Measurements from ENCODE around the gene ASB2.

ASB2 gene

GRCh38 chr14:93982230-93983007 is 6.0 kb upstream of the ASB2 start:
- no peak for DNase-seq (ENCODE audit: low read depth, low spot score)
- H3K27ac ChIP-seq = no peak overlapping the region

DNA sequence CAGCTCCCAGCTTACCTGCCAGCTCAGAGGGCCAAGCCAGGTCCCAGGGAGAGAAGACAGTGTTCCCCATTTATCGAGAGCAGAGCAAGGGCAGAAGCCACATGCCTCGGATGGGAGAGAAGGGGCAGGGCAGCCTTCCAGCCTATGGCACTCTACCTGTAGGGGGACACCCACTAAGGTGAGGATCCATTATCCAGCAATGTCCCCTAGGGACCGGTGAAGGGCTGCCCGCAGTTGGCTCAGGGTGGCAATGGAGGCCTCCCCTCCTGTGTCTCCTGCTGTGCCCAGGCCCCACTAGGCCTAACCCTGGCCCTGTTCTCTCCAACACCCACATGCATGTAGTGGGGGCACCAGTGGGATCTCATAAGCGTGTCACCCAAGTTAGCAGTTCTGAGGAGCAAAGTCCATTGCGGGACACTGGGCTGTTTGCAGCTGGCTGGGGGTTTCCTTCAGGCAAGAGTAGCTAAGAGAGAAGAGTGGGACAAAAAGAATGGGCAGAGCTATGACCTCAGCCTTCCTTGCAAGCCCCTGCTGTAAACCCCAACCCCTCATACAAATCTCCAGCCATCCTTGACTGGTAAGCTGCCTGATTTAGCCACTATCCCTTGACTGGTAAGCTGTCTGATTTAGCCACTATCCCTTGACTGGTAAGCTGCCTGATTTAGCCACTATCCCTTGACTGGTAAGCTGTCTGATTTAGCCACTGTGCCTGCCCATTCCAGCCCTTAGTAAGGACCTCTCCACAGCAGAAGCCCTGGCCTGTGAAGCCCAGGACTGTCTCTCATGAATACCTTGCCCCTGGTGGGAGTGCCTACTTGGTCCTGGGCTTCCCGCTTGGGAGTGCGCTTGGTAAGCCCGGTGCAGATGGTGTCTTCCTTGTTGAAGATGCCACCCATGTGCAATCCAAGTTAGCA is 5.2 kb upstream of the ASB2 start:
- no peak for DNase-seq (ENCODE audit: low read depth, low spot score)
- no peak overlapping the region for H3K27ac ChIP-seq

DNA sequence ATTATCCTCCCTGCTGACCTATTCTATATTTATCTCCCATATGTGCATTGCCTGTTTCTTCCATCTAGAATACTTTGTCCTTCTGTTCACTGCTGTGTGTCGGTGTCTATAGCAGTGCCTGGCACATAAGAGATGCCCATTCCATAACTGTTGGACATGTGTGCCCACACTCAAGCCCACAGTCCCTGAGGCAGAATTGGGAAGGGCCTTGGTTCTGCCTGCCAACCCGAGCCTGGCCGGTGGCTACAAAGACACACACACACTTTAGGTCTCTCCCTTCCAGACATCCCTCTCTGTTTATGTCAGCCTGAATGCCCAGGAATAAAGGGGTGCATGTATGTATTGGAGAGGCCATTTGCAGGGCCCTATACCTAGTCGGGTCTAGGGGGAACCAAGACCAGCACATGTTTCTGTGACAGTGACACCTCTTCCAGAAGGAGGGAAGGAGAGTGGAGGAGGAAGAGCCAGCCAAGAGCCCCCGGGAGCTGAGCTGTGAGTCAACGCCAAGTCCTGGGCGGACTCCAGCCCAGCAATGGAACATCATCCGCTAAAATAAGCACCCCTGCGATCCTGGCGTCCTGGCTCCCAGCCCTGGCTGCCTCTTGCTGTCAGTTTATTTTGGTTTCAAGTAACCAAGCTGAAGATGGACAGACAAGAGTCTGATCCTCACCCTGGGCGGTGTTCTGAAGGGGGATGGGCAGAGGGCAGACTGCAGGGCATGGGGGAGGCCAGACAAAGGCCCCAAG is 4.3 kb upstream of the ASB2 start:
- no peak for DNase-seq (ENCODE audit: low read depth, low spot score)
- H3K27ac ChIP-seq = no peak overlapping the region

- H3K27ac ChIP-seq = no peak overlapping the region
- DNase-seq (ENCODE audit: low read depth, low spot score) = no peak
Observed at GRCh38 chr14:93978735-93979134, 2.4 kb upstream of the ASB2 start.

DNA sequence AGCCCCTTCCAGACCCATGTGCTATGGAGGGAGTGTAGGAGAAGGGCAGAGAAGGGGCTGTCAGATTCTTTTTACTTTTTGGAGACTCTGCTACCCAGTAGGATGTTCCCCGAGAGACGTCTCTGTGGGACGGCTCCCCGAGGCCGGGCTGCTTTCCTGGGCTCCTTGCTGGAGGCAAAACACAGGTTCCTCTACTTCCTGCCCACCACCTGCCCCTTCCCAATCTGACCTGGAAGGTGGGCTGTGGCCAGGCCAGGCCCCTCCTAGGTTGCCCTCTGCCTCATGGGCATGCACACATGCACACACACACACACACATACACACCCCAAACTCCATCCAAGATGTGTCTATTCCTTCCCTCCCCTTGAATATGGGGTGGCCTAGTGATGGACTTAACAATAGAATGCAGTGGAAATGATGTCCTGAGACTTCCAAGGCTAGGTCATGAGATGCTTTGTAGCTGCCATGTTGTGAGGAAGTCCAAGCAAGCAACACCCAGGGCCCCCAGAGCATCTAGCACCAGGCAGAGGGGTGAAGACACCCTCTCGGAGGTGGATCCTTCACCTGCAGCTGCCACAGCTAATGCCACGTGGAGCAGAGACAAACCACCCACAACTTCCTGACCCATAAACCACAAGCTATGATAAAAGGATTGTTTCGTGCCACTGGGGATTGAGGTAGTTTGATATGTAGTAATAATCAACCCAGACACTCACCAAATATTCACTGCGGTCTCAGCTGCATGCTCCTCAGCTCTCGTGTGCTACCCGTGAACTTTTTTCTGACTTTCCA is 1.6 kb upstream of the ASB2 start:
- no peak for DNase-seq (ENCODE audit: low read depth, low spot score)
- H3K27ac ChIP-seq = no peak overlapping the region

GRCh38 chr14:93977171-93977570 is 801 bp upstream of the ASB2 start:
- H3K27ac ChIP-seq = no peak overlapping the region
- no peak for DNase-seq (ENCODE audit: low read depth, low spot score)

DNA sequence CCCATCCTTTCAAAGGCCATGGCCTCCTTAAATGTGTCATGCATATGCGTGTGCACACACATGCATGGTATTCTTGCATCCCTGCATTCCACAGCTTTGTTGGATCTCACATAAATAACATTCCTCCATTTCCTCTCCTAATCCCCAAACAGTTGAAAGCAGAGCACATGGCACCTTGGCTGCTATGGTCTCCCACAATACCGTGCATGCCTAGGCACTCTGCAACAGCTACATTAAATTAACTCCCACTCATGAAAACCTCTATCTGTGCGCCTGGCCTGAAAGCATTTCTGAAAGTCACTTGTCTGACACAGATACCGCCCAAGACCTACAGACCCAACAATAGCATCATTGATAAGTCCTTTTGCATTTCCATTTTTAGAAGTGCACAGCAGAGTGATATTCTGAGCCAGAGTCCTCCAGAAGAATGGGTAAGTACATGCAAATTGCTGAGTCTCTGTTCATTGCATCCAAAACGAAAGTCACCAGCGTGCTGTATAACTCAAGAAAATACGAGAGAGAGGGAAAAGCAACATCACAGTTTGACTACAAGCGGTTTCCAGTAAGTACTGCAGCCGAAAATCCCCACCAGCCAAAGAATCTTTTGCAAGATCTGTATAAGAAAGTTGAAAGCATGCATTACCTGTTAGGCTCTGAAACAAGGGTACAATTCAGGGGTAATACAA is 436 bp downstream of the ASB2 start:
- H3K27ac ChIP-seq = no peak overlapping the region
- no peak for DNase-seq (ENCODE audit: low read depth, low spot score)

- no peak for DNase-seq (ENCODE audit: low read depth, low spot score)
- H3K27ac ChIP-seq = no peak overlapping the region
Observed at GRCh38 chr14:93974833-93975232, 1.5 kb downstream of the ASB2 start.

DNA sequence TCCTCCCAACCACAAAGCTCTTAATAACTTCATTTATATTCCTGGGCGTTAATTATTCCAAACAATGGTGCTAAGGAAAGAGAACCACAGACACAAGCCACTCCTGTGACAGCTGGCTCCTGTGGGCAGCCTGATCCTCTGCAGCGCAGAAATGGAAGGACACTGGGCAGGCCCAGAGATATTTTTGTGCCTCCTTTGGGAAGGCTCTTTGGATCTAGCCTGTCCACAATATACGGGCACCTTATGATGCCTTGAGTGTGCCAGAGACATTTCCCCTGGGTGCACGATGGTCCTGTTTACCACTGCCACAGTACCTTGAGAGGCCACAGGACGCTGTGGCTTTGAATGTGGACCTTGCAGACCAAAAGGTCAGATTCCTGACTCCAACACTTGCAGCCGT is 2.1 kb downstream of the ASB2 start:
- H3K27ac ChIP-seq = no peak overlapping the region
- DNase-seq (ENCODE audit: low read depth, low spot score) = no peak

DNA sequence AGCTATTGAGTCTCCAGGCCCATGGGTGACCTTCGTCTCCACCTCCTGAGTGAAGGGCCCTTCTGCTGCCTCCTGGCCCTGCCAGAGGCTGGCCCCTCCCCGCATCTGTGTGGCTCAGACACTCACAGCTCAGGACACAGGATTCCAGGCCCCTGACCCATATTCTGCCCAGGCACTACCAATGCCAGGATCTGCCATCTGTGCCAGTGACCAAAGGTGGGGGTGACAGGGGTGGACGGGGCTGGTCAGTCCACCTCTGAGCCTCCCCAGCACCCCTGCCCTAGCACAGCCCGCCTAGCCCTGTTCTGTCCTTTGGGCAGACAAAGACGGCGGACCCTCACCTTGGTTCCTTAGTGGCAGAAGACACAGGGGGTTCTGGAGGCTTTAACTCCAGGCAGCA is 2.8 kb downstream of the ASB2 start:
- no peak overlapping the region for H3K27ac ChIP-seq
- no peak for DNase-seq (ENCODE audit: low read depth, low spot score)

- H3K27ac ChIP-seq = no peak overlapping the region
- no peak for DNase-seq (ENCODE audit: low read depth, low spot score)
Observed at GRCh38 chr14:93972618-93973205, 3.7 kb downstream of the ASB2 start.

- no peak overlapping the region for H3K27ac ChIP-seq
- DNase-seq (ENCODE audit: low read depth, low spot score) = no peak
Observed at GRCh38 chr14:93971635-93972027, 4.7 kb downstream of the ASB2 start.

- DNase-seq (ENCODE audit: low read depth, low spot score) = no peak
- no peak overlapping the region for H3K27ac ChIP-seq
Observed at GRCh38 chr14:93970965-93971634, 5.3 kb downstream of the ASB2 start.

DNA sequence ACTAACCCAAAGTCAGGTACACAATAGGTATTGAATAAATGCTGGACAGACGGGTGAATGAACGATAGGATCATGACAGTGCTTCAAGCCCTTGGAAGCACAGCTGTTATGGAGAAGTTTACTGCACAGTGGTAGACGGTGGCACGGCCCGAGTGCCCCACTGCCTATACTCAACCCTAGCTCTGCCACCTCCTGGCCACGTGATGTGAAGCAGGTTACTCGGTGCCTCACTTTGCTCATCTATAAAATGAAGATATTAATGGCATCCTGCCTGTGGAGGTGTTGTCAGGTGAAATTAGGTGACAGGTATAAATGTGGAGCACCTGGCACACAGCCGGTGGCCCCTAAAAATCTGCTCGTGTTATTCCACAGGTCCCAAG is 5.8 kb downstream of the ASB2 start:
- no peak for DNase-seq (ENCODE audit: low read depth, low spot score)
- H3K27ac ChIP-seq = no peak overlapping the region

GRCh38 chr14:93969082-93969828 is 7.1 kb downstream of the ASB2 start:
- DNase-seq (ENCODE audit: low read depth, low spot score) = no peak
- no peak overlapping the region for H3K27ac ChIP-seq

DNA sequence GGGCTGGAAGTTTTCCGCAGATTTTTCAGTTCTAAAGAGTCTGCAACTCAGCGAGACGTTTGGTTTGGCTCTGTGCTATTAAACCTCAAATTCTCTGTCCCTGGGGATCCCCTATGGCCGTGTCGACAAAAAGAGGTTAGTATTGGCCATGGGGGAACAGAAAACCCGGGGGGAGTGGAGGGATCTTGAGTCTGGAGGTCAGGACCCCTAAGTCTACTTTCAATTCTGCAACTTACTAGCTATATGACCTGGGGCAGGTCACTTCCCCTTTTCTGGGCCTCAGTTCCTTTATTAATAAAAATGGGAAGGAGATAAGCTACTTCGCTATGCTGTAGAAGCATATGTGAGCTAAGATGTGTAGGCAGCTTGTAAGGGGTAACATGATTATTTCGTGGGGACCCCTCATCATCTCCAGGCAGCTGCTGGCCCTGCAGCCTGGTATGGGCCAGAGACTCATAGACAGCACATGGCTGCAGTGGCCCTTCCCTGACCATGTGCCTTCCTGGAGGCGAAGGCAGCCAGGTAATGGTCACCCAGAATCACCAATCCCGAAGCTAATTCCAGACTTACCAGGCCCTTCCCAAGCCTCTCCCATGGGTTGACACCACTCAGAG is 8.6 kb downstream of the ASB2 start:
- no peak for DNase-seq (ENCODE audit: low read depth, low spot score)
- no peak overlapping the region for H3K27ac ChIP-seq

- peak overlapping the region; percentile 84 for H3K27ac ChIP-seq
- DNase-seq (ENCODE audit: low read depth, low spot score) = no peak
Observed at GRCh38 chr14:93965946-93966474, 10.4 kb downstream of the ASB2 start.

Measured in epithelial cell of prostate (primary cell).